ENCODE results near the gene NSUN4.

NSUN4 gene

DNA sequence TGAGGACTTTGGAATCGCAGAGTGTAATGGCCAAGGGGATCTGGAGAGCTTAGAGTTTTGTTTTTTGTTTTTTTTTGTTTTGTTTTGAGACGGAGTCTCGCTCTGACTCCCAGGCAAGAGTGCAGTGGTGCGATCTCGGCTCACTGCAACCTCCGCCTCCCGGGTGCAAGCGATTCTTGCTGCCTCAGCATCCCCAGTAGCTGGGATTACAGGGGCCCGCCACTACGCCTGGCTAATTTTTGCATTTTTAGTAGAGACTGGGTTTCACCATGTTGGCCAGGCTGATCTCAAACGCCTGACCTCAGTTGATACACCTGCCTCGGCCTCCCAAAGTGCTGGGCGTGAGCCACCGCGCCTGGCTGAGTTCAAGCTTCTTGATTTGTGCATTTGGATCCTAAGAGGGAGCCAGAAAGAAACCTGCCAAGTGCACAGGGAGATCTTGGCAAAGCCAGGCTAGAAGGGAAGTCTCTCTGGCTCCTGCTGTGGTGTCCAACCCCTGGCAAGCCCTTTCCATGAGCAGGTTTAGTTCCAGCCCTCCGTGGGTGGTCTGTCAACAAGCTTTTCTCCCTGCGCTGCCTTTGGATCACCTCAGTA, 54.4 kb downstream of the NSUN4 start:
- no peak for TF ChIP-seq CTCF (IDR thresholded peaks at IDR 0.05; ENCODE audit: borderline replicate concordance, control extremely low read depth, extremely low read depth, insufficient read depth, missing control alignments)
- in situ Hi-C loops (cut with MboI; ENCODE audit: low sequenced_read_pairs, unreplicated experiment) = no loop called here
- no peak for DNase-seq (ENCODE audit: low spot score)

GRCh38 chr1:46396441-46397398, 56.1 kb downstream of the NSUN4 start:
- no peak for TF ChIP-seq CTCF (IDR thresholded peaks at IDR 0.05; ENCODE audit: borderline replicate concordance, control extremely low read depth, extremely low read depth, insufficient read depth, missing control alignments)
- in situ Hi-C loops (cut with MboI; ENCODE audit: low sequenced_read_pairs, unreplicated experiment) = no loop called here
- DNase-seq (ENCODE audit: low spot score) = no peak

DNA sequence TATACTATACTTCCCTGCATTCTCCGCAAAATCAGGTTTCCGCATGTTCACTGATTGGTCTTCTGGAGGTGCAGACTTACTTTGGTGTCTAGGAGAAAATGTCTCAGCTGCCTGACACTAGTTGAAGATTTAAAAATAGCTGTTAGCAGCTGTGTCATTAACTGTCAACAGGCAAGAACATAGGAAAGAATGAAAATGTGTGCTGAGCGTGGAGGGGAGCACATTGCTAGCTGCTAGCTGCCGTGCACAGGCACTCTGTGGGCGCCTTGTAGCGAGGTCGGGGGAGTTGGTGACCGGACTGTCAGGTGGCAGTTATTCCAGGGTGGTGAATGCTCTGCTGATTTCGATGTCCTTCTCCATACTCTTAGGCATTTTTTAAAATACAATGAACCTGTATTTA, 58.7 kb downstream of the NSUN4 start:
- no peak for DNase-seq (ENCODE audit: low spot score)
- no peak for TF ChIP-seq CTCF (IDR thresholded peaks at IDR 0.05; ENCODE audit: borderline replicate concordance, control extremely low read depth, extremely low read depth, insufficient read depth, missing control alignments)
- in situ Hi-C loops (cut with MboI; ENCODE audit: low sequenced_read_pairs, unreplicated experiment) = no loop called here

GRCh38 chr1:46400421-46400820, 59.8 kb downstream of the NSUN4 start:
- in situ Hi-C loops (cut with MboI; ENCODE audit: low sequenced_read_pairs, unreplicated experiment) = no loop called here
- no peak for TF ChIP-seq CTCF (IDR thresholded peaks at IDR 0.05; ENCODE audit: borderline replicate concordance, control extremely low read depth, extremely low read depth, insufficient read depth, missing control alignments)
- DNase-seq (ENCODE audit: low spot score) = no peak

DNA sequence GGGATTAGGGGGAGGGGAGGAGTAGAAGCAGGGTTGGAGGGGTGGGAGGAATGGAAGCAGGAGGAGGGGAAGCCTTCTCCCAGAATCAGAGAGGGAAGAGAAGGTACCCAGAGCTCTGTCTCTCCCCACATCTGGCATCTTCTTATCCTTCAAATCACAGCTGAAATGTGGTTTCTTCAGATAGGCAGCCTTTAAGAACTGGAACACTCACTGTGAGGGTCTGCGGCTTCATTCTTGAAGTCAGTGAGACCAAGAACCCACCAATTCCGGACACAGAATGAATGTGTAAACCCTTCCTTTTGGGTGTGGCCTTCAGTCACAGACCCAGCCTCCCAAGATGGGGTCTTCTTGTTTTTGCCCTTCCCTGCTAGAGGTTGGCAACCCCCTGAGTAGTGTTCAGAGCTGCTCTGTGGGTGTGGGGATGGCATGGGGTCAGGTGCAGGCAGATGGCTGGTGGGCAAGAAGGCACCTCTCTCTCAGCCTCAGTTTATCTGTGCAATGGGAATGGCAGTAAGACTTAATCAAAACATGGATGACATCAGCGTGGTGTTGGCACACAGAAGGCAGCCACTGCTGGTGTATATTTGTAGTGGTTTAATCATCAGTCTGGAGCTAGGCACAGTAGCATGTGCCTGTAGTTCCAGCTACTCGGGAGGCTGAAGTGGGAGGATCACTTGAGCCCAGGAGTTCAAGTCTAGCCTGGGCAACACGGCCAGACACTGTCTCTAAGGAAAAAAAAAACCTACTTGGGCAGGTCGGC, 60.7 kb downstream of the NSUN4 start:
- no peak for TF ChIP-seq CTCF (IDR thresholded peaks at IDR 0.05; ENCODE audit: borderline replicate concordance, control extremely low read depth, extremely low read depth, insufficient read depth, missing control alignments)
- DNase-seq (ENCODE audit: low spot score) = no peak
- in situ Hi-C loops (cut with MboI; ENCODE audit: low sequenced_read_pairs, unreplicated experiment) = no loop called here

DNA sequence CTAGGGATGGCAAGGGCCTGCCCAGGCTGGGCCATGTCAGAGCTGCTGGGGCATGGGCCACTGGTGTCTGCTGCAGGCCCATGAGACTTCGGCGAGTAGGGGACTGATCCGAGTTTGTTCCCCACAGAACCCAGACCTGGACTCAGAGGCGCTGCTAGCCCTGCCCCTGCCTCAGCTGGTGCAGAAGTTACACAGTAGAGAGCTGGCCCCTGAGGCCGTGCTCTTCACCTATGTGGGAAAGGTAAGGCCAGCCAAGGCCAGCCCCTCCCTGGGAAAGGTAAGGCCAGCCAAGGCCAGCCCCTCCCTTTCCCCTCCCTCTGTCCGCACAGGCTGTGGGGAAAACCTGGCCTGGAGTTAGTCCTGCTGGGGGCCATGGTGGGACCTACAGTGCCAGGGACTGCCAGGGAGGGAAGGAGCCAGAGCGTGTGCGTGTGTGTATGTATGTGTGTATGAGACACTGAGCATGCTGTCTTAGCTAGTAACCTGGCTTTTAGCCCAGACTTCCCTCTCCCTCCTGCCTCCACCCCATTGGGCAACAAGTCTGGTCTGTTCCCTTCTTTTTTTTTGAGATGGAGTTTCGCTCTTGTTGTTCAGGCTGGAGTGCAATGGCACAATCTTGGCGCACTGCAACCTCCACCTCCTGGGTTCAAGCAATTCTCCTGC, 61.5 kb downstream of the NSUN4 start:
- no peak for DNase-seq (ENCODE audit: low spot score)
- no peak for TF ChIP-seq CTCF (IDR thresholded peaks at IDR 0.05; ENCODE audit: borderline replicate concordance, control extremely low read depth, extremely low read depth, insufficient read depth, missing control alignments)
- in situ Hi-C loops (cut with MboI; ENCODE audit: low sequenced_read_pairs, unreplicated experiment) = no loop called here

Measured in GM13976 (cell line).